ENCODE data around the gene CRYBB2.
"Not testable (repeated sequence)": the region's sequence is repeated elsewhere in the genome, so short reads cannot be mapped to it uniquely, and the experiment has no call there.

Gene CRYBB2

DNA sequence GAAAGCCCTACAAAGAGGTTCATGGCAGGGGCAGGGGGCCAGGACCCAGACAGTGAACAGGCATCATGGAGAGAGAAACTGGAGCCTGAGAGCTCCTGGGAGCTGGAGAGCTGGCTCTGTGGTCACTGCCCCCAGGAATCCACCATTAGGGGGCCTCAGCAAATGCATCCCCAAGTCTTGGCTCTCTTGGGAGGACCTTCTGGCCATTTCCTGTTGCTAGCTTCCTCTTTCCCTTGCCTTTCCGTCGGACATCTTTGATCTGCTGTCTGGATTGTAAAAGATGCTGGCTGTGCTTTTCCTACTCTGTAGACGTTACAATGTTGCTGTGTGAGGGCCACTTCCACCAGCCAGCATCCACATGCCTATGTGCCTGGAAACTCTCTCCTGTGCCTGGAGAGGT, 7.1 kb upstream of the CRYBB2 start:
- WGBS: 73% methylated on average over 3 of the region's 3 CpGs
- Histone ChIP-seq H3K9me3 (ENCODE audit: insufficient read depth, low read depth, low read length) (peaks cover 5% of the 10 kb centered on the region; the same call in 1 of the 2 replicates), H3K4me1 (ENCODE audit: insufficient read depth, low read length) (no peaks in the 10 kb centered on the region), H3K27ac (ENCODE audit: low read depth, low read length) (no peak overlapping the region), H3K9ac (ENCODE audit: low read depth, low read length) (no peak overlapping the region), H3K27me3 (ENCODE audit: insufficient read depth, low read length) (no peaks in the 10 kb centered on the region), H3K36me3 (ENCODE audit: insufficient read depth, low read length) (no peaks in the 10 kb centered on the region), H3K4me3 (ENCODE audit: low read length) (no peak overlapping the region)

DNA sequence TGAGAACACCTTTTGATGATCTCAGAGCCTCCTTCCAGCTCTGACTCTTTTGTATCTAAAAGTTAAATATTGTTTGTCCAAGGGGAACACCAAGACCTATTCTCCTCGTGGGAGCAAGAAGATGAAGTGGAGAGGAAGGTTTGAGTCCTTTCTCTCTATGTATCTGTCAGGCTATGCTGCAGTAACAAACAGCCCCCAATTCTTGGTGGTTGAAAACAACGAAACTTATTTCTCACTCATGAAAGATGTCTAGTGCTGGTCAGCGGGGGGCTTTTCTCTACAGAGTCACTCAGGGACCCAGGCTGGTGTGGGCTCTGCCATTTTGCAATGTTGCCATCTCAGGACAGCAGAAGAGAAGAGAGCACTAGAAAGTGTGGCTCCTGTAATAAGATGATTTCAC, 6.2 kb upstream of the CRYBB2 start:
- Histone ChIP-seq H3K4me3 (ENCODE audit: low read length) (no peak overlapping the region), H3K9me3 (ENCODE audit: insufficient read depth, low read depth, low read length) (peaks cover 5% of the 10 kb centered on the region; the same call in 1 of the 2 replicates), H3K36me3 (ENCODE audit: insufficient read depth, low read length) (no peaks in the 10 kb centered on the region), H3K9ac (ENCODE audit: low read depth, low read length) (no peak overlapping the region), H3K27me3 (ENCODE audit: insufficient read depth, low read length) (no peaks in the 10 kb centered on the region), H3K4me1 (ENCODE audit: insufficient read depth, low read length) (no peaks in the 10 kb centered on the region), H3K27ac (ENCODE audit: low read depth, low read length) (no peak overlapping the region)
- WGBS: 90% methylated on average over 3 of the region's 3 CpGs

DNA sequence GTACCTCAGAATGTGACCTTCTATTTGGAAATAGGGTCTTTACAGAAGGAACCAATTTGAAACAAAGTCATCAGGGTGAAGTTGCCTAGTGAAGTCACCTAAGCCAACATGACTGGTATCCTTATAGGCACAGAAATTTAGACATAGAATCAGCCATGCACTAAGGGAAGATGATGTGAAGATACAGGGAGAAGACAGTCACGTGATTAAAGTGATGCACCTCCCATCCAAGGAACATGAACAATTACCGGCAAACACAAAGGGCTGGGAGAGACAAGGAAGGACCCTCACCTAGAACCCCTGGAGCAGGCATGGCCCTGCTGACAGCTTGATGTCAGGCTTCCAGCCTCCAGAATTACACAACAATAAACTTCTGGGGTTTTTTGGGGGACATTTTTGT, 3.2 kb upstream of the CRYBB2 start:
- H3K36me3 ChIP-seq (ENCODE audit: insufficient read depth, low read length): no peaks in the 10 kb centered on the region
- no peak overlapping the region for H3K4me3 ChIP-seq (ENCODE audit: low read length)
- H3K4me1 ChIP-seq (ENCODE audit: insufficient read depth, low read length): no peaks in the 10 kb centered on the region
- H3K9me3 ChIP-seq (ENCODE audit: insufficient read depth, low read depth, low read length): peaks cover 5% of the 10 kb centered on the region; the same call in 1 of the 2 replicates
- H3K27ac ChIP-seq (ENCODE audit: low read depth, low read length): no peak overlapping the region
- H3K9ac ChIP-seq (ENCODE audit: low read depth, low read length): no peak overlapping the region
- WGBS: 73% methylated on average over 2 of the region's 2 CpGs
- 0 out of 2 replicates have a peak, but pooled peaks cover 3% of the 10 kb centered on the region for H3K27me3 ChIP-seq (ENCODE audit: insufficient read depth, low read length)

DNA sequence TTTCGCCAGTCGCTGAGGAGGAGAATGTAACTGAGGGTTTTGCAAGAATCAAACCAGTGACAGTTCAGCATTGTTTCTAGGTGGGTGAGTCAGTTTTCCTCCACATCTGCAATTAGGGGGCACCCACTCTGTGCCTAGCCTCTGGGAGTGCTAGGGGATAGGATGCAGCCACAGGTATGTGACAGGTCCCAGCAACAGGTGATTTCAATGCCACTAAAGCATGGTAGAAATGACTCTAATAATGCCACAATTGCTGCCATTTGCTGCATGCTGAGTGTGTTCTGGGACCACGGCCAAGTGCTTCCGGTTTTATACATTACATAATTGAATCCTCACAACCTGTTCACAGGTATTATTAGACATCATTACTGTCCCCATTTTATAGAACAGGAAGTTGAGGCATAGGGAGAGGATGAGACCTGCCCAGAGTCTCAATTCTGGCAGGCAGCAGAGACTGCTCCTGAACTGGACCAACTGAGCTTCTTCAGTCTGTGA, 556 bp downstream of the CRYBB2 start:
- Histone ChIP-seq H3K9me3 (ENCODE audit: insufficient read depth, low read depth, low read length) (no peaks in the 10 kb centered on the region), H3K27ac (ENCODE audit: low read depth, low read length) (no peak overlapping the region), H3K9ac (ENCODE audit: low read depth, low read length) (no peak overlapping the region), H3K4me1 (ENCODE audit: insufficient read depth, low read length) (no peaks in the 10 kb centered on the region), H3K27me3 (ENCODE audit: insufficient read depth, low read length) (peaks cover 3% of the 10 kb centered on the region), H3K36me3 (ENCODE audit: insufficient read depth, low read length) (no peaks in the 10 kb centered on the region), H3K4me3 (ENCODE audit: low read length) (no peak overlapping the region)
- WGBS: 86% methylated on average over 4 of the region's 4 CpGs

DNA sequence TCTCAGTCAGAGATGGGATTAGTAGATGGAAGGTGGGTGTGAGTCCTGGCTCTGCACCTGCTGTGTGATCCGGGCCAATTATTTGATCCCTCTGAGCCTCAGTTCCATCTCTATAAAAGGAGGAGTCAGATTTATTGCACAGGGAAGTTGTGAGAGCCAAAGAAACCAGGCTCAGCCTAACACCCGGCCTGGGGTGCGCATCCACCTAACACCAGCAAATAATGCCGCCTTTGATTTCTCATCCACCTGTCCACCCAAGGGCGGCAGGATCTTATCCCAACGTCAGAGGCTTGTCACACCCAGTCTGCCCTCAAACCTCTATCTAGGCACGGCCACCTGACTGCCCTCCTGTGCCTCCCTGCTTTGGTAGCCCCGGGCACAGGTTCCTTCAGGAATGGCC, 2.4 kb downstream of the CRYBB2 start:
- 86% methylated on average over 8 of the region's 8 CpGs for WGBS
- no peaks in the 10 kb centered on the region for H3K36me3 ChIP-seq (ENCODE audit: insufficient read depth, low read length)
- no peaks in the 10 kb centered on the region for H3K9me3 ChIP-seq (ENCODE audit: insufficient read depth, low read depth, low read length)
- H3K9ac ChIP-seq (ENCODE audit: low read depth, low read length): no peak overlapping the region
- no peak overlapping the region for H3K4me3 ChIP-seq (ENCODE audit: low read length)
- H3K27ac ChIP-seq (ENCODE audit: low read depth, low read length): no peak overlapping the region
- H3K4me1 ChIP-seq (ENCODE audit: insufficient read depth, low read length): no peaks in the 10 kb centered on the region
- peaks cover 6% of the 10 kb centered on the region for H3K27me3 ChIP-seq (ENCODE audit: insufficient read depth, low read length)

DNA sequence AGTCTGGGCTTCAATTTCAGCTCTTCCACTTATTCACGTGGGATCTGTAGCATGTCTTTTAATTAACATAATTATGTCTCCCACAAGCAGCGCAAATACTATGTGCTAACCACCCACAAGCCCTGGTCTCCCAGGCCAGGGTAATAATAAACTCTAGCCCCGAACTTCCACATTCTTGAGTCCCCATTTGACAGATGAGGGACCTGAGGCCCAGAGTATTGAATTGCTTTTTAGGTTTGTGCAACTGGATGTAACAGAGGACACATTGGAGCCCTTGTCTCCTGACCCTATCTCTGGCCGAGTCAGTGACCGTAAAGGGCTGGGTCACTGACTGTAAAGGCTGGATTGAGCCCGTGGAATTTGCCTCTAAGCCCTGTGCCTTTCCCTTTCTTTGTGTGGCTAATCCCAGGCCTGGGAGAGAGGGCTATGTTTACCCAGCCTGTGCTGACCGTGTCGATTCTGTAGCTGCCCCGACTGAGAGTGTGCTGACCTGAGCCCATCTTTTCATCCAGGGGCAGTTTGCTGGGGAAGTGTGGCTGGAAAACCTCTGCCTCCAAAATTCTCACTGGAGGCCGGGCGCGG, 3.9 kb downstream of the CRYBB2 start:
- Histone ChIP-seq H3K36me3 (ENCODE audit: insufficient read depth, low read length) (no peaks in the 10 kb centered on the region), H3K4me1 (ENCODE audit: insufficient read depth, low read length) (no peaks in the 10 kb centered on the region), H3K9me3 (ENCODE audit: insufficient read depth, low read depth, low read length) (no peaks in the 10 kb centered on the region), H3K27ac (ENCODE audit: low read depth, low read length) (no peak overlapping the region), H3K4me3 (ENCODE audit: low read length) (no peak overlapping the region), H3K27me3 (ENCODE audit: insufficient read depth, low read length) (peaks cover 6% of the 10 kb centered on the region), H3K9ac (ENCODE audit: low read depth, low read length) (no peak overlapping the region)
- WGBS: 86% methylated on average over 12 of the region's 12 CpGs

DNA sequence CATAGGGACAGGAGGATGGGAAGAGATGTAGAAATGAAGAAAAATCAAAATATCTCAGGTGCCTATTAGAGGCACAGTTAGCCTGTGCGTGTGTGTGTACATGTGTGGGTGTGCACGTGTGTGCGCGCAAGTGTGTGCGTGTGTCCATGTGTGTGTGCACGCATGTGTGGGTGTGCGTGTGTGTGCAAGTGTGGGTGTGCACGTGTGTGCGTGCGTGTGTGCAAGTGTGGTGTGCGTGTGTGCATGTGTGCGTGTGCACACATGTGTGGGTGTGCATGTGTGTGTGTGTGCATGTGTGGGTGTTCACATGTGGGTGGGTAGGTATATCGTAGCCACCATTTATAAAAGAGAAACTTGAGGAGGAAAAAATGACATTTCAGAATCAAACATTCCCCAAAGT, 9.4 kb downstream of the CRYBB2 start:
- H3K27ac ChIP-seq (ENCODE audit: low read depth, low read length): no peak overlapping the region
- no peak overlapping the region for H3K9ac ChIP-seq (ENCODE audit: low read depth, low read length)
- 96% methylated on average over 13 of the region's 13 CpGs for WGBS
- peaks cover 3% of the 10 kb centered on the region; the same call in 1 of the 2 replicates for H3K27me3 ChIP-seq (ENCODE audit: insufficient read depth, low read length)
- H3K9me3 ChIP-seq (ENCODE audit: insufficient read depth, low read depth, low read length): no peaks in the 10 kb centered on the region
- H3K4me1 ChIP-seq (ENCODE audit: insufficient read depth, low read length): no peaks in the 10 kb centered on the region
- H3K4me3 ChIP-seq (ENCODE audit: low read length): no peak overlapping the region
- H3K36me3 ChIP-seq (ENCODE audit: insufficient read depth, low read length): no peaks in the 10 kb centered on the region

DNA sequence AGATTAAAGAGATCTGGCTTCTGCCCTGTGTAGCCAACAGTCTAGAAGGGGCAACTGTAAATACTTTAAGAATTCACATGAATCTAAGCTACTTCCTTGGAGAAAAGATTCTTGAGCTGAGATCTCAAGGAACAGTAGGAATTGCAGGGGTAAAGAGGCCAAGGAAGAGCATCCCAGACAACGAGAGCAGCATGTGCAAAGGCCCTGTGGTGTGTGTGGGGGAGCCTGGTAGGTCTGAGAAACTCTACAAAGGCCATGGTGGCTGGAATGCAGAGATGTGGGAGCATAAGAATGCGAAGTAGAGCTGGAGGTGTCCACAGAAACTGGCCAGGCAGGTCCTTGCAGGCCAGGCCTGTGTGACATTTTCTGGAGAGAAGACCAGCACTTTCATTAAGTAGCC, 11.3 kb downstream of the CRYBB2 start:
- H3K27ac ChIP-seq (ENCODE audit: low read depth, low read length); H3K4me1 ChIP-seq (ENCODE audit: insufficient read depth, low read length); H3K27me3 ChIP-seq (ENCODE audit: insufficient read depth, low read length); H3K4me3 ChIP-seq (ENCODE audit: low read length); H3K36me3 ChIP-seq (ENCODE audit: insufficient read depth, low read length); H3K9ac ChIP-seq (ENCODE audit: low read depth, low read length); H3K9me3 ChIP-seq (ENCODE audit: insufficient read depth, low read depth, low read length): not testable (repeated sequence)
- WGBS: 88% methylated on average over 2 of the region's 2 CpGs

DNA sequence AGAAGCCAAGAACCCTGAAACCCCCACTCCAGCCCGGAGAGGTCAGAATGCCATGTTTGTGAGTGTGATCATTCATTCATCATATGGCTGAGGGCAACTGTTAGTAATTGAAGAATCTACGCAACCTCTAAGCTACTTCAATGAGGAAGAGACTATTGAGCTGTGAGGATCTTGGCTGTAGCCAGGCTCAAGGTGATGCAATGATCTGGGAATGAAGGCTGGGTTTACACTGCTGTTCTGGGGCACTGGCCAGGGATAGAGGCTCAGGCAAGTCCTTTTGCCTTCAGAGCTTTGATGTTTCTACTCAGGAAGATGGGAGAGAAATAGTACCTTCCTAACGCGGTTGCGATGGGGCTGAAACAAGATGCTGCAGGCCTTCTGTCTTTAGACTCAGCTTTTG, 12.9 kb downstream of the CRYBB2 start:
- no peak overlapping the region for H3K9ac ChIP-seq (ENCODE audit: low read depth, low read length)
- no peaks in the 10 kb centered on the region for H3K36me3 ChIP-seq (ENCODE audit: insufficient read depth, low read length)
- no peak overlapping the region for H3K27ac ChIP-seq (ENCODE audit: low read depth, low read length)
- H3K4me3 ChIP-seq (ENCODE audit: low read length): no peak overlapping the region
- H3K27me3 ChIP-seq (ENCODE audit: insufficient read depth, low read length): no peaks in the 10 kb centered on the region
- 83% methylated on average over 5 of the region's 5 CpGs for WGBS
- H3K9me3 ChIP-seq (ENCODE audit: insufficient read depth, low read depth, low read length): no peaks in the 10 kb centered on the region
- no peaks in the 10 kb centered on the region for H3K4me1 ChIP-seq (ENCODE audit: insufficient read depth, low read length)

DNA sequence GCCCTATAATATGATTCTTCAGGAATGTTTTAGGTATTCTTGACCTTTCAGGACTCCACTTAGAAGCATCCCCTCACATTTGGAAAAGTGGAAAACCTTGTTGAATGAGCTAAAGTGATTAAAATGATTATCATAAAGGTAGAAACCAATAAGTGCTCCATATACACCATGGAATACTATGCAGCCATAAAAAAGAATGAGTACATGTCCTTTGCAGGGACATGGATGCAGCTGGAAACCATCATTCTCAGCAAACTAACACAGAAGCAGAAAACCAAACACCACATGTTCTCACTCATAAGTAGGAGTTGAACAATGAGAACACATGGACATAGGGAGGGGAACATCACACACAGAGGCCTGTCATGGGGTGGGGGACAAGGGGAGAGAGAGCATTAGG, 14.3 kb downstream of the CRYBB2 start:
- H3K4me1 ChIP-seq (ENCODE audit: insufficient read depth, low read length); H3K9me3 ChIP-seq (ENCODE audit: insufficient read depth, low read depth, low read length); H3K36me3 ChIP-seq (ENCODE audit: insufficient read depth, low read length); H3K9ac ChIP-seq (ENCODE audit: low read depth, low read length); H3K4me3 ChIP-seq (ENCODE audit: low read length); H3K27me3 ChIP-seq (ENCODE audit: insufficient read depth, low read length); H3K27ac ChIP-seq (ENCODE audit: low read depth, low read length): not testable (repeated sequence)

DNA sequence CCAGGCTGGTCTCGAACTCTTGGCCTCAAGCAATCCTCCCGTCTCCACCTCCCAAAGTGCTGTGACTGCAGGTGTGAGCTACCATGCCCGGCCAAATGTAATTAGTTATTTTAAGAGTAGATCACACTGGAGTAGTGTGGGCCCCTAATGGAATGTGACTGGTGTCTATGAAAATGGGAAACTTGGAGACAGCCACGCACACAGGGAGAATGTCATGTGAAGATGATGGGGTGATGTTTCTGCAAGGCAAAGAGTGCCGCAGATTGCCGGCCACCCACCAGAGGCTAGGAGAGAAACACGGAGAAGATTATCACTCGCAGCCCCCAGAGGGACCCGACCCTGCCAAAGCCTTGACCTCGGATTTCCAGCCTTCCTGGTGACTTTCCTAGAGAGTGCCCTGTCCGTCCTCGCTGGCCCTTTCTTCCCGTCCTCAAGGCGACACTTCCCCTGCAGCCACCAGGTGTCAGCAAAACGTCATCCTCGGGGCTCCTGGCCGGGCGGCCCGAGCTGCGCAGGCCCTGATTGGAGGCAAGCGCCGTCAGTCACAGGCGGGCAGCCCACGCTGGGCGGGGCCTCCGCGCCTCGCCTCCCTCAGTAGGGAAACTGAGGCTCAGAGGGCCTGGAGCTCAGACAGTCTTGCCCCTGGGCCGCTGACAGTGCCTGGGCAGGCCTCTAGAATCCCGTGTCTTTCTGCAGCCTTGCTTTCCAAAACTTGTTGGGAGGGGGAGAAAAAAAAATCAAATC, 16.3 kb downstream of the CRYBB2 start:
- WGBS: 17% methylated on average over 29 of the region's 30 CpGs
- Histone ChIP-seq H3K27ac (ENCODE audit: low read depth, low read length) (no peak overlapping the region), H3K4me1 (ENCODE audit: insufficient read depth, low read length) (no peaks in the 10 kb centered on the region), H3K36me3 (ENCODE audit: insufficient read depth, low read length) (no peaks in the 10 kb centered on the region), H3K9ac (ENCODE audit: low read depth, low read length) (no peak overlapping the region), H3K4me3 (ENCODE audit: low read length) (no peak overlapping the region), H3K27me3 (ENCODE audit: insufficient read depth, low read length) (no peaks in the 10 kb centered on the region), H3K9me3 (ENCODE audit: insufficient read depth, low read depth, low read length) (no peaks in the 10 kb centered on the region)

Data from HUES64 (cell line).